Astrocyte (in vitro differentiated cells and primary cell): ENCODE results near the gene PLEKHG2.

Experiments
- CTCF ChIP-seq: IDR thresholded peaks from 2 replicates; pipeline ENCODE4 v1.5.1; 2011; ENCODE audit warnings: low read depth, mild to moderate bottlenecking, inconsistent platforms, low read length, moderate library complexity; ENCODE audit not compliant: insufficient read depth
- EZH2 ChIP-seq: IDR thresholded peaks from 2 replicates; pipeline ENCODE4 v1.6.1; 2012; ENCODE audit warnings: mild to moderate bottlenecking, low read length, inconsistent platforms; ENCODE audit not compliant: insufficient read depth

GRCh38 chr19:39389631-39390414 lies 22.6 kb upstream of the PLEKHG2 start:
- TF ChIP-seq CTCF: no peak
- TF ChIP-seq EZH2: no peak
